ENCODE measurements around the gene SLC16A12.

- TF ChIP-seq CTCF (IDR thresholded peaks at IDR 0.05; ENCODE audit: low read depth, low read length) (no peak), EZH2phosphoT487 (IDR thresholded peaks at IDR 0.05; ENCODE audit: low read depth) (no peak)
Observed at GRCh38 chr10:89403043-89403442, 132.4 kb downstream of the SLC16A12 start.
